Heart right ventricle (tissue), 16 donors: ENCODE data around the gene CYP2J2. TPM values are rescaled to one million over a fixed set of nuclear protein-coding genes. Genes with fewer than 3 reads are reported as not detected.
A peak's percentile ranks its signal among the peaks of the same experiment; 100 is the strongest.

Experiments used
- ATAC-seq, 8 donors: fragments of 200-7000 bp; cut with Tn5 transposase; one replicate each; pipeline ENCODE4 v1.9.1; 2020; ENCODE audit warnings: mild to moderate bottlenecking in 8 of 8, moderate library complexity in 8 of 8, moderate number of reproducible peaks in 1 of 8
- DNase-seq, 2 donors: peaks; one replicate each; pipeline ENCODE4 v3.0.0-alpha.2; 2020
- H3K27ac ChIP-seq, 10 donors: fragments of 200-600 bp; sonication (generic) in 2 of 10; one replicate each; pipeline versions ENCODE4 v1.5.0 to v1.8.0; 2020 to 2022; ENCODE audit warnings: mild to moderate bottlenecking in 3 of 10
- H3K27me3 ChIP-seq, 7 donors: fragments of 200-600 bp; one replicate each; pipeline ENCODE4 v1.8.0; 2021 to 2022; ENCODE audit warnings: mild to moderate bottlenecking in 2 of 7
- H3K36me3 ChIP-seq, 9 donors: fragments of 200-600 bp; sonication (generic) in 1 of 9; one replicate each; pipeline versions ENCODE4 v1.5.0 to v1.8.0; 2020 to 2022; ENCODE audit warnings: mild to moderate bottlenecking in 2 of 9
- H3K4me1 ChIP-seq, 9 donors: fragments of 200-600 bp; sonication (generic) in 1 of 9; one replicate each; pipeline versions ENCODE4 v1.5.0 to v1.8.0; 2020 to 2022; ENCODE audit warnings: mild to moderate bottlenecking in 4 of 9
- H3K4me3 ChIP-seq, 10 donors: fragments of 200-600 bp; sonication (generic) in 2 of 10; one replicate each; pipeline versions ENCODE4 v1.5.0 to v1.8.0; 2020 to 2022; ENCODE audit warnings: mild to moderate bottlenecking in 7 of 10, moderate library complexity in 2 of 10
- H3K9me3 ChIP-seq, 11 donors: fragments of 200-600 bp in 10 of 11; sonication (generic) in 2 of 11; one replicate each; pipeline versions ENCODE4 v1.5.0 to v1.8.0; 2013 to 2022; ENCODE audit warnings: mild to moderate bottlenecking in 2 of 11, control low read depth in 1 of 11, moderate library complexity in 1 of 11
- CTCF ChIP-seq, 9 donors: fragments of 200-600 bp; sonication (generic) in 2 of 9; IDR thresholded peaks; one replicate each; pipeline versions ENCODE4 v1.5.0 to v1.8.0; 2021 to 2022; ENCODE audit warnings: antibody characterized with exemption in 9 of 9, mild to moderate bottlenecking in 5 of 9, moderate library complexity in 1 of 9
- WGBS, 2 donors: extraction: QIAGEN DNeasy Blood & Tissue Kit; methylation state at CpG; one replicate each; pipeline ENCODE4 v1.1.7; 2013; ENCODE audit warnings: inconsistent platforms in 1 of 2; 5-methylcytosine and 5-hydroxymethylcytosine counted together
- intact Hi-C, 10 donors: fragments of 100-400 bp; cut with DNase I; formaldehyde crosslinking; loops; one replicate each; pipeline versions ENCODE4 v1.11.1 to v1.14.2; 2022
- polyA plus RNA-seq, 2 donors: library from polyadenylated mRNA; stranded (reverse); fragments of 200-250 nt; gene quantifications; one replicate each; pipeline ENCODE4 v1.2.3, GENCODE V29; 2013
- total RNA-seq, 10 donors: library from RNA; stranded (reverse); fragmentation: NEBNext Ultra II Directional in 3 of 10; extraction: Animal tissue kit (Norgen Biotek cat#: 25700) in 3 of 10; gene quantifications; one replicate each; pipeline versions ENCODE4 v1.2.1 to v1.2.4, GENCODE V29; 2021 to 2023
- donor health status: Arrhythmogenic right ventricular cardiomyopathy.
- donor health status: ischemic (EF 13 %, LVEDD 7.1; RV severe dilation, severe dysfunction).
- donor health status: healthy with polysubstance abuse.
- donor health status: DM: no; HTN: yes; CAD: no.
- donor health status: DM: no; HTN: no; CAD: no.
- donor health status: ischemic (EF 25% LVEDD 6.9; RV normal size, moderate dysfunction).
- donor health status: ischemic (EF 25% LVEDD 5.7; RV mildly dilated, moderate dysfunction).
- donor health status: healthy.
- donor health status: DM: yes; HTN: yes; CAD: no.
- donor health status: Ischemic cardiomyopathy.
- donor health status: ischemic (EF 35%, LVEDD 5.7; RV mildly dilated, moderate dysfunction).
- donor health status: nonischemic (EF 11% LVEDD 7.7; RV severe dilation, severe dysfunction).
- donor health status: DM: yes; HTN: yes; CAD: no.
- donor health status: PGD.
- donor health status: ischemic (EF 29% LVEDD 5.4; RV normal size, mild dysfunction).
- donor health status: nonischemic (EF 23%, LVEDD 6.1; RV moderate dilation, normal function).

CYP2J2 gene
- total and polyA plus RNA-seq, 12 donors, result 24.0 to 212 (median 130) TPM

DNA sequence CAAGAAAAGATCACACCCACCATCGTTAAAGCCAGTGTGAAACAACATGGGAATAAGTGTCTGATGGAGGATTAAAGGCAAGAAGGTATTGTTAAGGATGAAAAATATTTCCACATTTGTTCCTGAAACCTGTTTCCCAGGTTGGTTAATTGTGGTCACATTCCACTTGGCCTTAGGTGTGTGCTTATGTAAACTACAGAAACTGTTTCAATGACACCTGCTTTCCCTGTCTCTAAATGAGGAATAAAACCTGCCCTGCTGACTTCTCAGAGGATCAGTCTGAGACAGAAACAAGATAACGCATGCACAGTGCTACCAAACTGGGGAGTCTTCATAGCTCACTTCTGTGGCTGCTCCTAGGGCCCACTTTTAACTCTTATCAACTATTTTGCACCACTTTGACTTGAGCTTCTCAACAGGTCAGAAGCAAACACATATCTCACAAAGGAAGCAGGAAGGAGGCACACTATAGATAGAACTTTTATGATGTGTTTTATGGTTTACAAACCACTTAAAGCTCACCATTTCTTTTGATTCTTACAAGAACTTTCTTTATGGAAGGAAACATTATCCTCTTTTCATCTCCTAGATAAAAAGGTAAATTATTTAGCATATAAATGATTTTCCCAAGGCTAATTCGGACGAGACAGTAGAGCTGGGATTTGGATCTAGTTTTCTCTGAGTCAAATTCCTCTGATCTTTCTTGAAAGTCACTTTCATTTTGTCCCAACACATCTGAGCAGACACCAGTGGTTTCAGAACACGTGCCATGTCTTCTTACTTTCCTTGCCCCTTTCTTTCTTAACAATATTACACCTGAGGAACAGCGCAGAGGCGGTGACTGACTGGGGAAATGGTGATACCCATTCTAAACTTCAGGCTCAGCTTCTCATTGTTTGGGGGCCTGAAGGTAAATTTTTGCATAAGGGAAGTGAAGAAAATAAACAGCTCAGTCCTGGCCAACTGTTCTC lies 33.4 kb downstream of the CYP2J2 start:
- Histone ChIP-seq H3K4me3 (no peak overlapping the region), H3K27ac (no peak overlapping the region), H3K4me1 (peaks cover 0 to 17% (median 8%) of the 10 kb centered on the region in 9 donors), H3K36me3 (peaks cover 0 to 22% (median 0%) of the 10 kb centered on the region in 9 donors), H3K27me3 (no peaks in the 10 kb centered on the region), H3K9me3 (no peaks in the 10 kb centered on the region)
- intact Hi-C loops, result no loop called here
- no peak for TF ChIP-seq CTCF (IDR thresholded peaks at IDR 0.05)
- WGBS, 2 donors, result 83 to 91% methylated on average over 7 of the region's 7 CpGs
- no peak for ATAC-seq
- DNase-seq, result no peak

GRCh38 chr1:59885160-59885832 lies 41.3 kb downstream of the CYP2J2 start:
- Histone ChIP-seq H3K27ac (no peak overlapping the region), H3K9me3 (no peaks in the 10 kb centered on the region), H3K4me3 (no peak overlapping the region), H3K27me3 (no peaks in the 10 kb centered on the region), H3K36me3 (no peaks in the 10 kb centered on the region), H3K4me1 (peaks cover 0 to 10% (median 0%) of the 10 kb centered on the region in 9 donors)
- DNase-seq (no peak), ATAC-seq (peak in 1 of 8 donors; percentile 28)
- TF ChIP-seq CTCF (IDR thresholded peaks at IDR 0.05), result no peak
- whole genome bisulfite sequencing, 2 donors, result 34 to 43% methylated on average over 3 of the region's 3 CpGs
- intact Hi-C loops, result no loop called here

GRCh38 chr1:59880735-59881134 lies 45.8 kb downstream of the CYP2J2 start:
- Histone ChIP-seq H3K4me3 (no peak overlapping the region), H3K9me3 (peaks cover 0 to 23% (median 7%) of the 10 kb centered on the region in 11 donors), H3K27ac (no peak overlapping the region), H3K4me1 (peaks cover 0 to 17% (median 0%) of the 10 kb centered on the region in 9 donors), H3K36me3 (no peaks in the 10 kb centered on the region), H3K27me3 (no peaks in the 10 kb centered on the region)
- TF ChIP-seq CTCF (IDR thresholded peaks at IDR 0.05), result no peak
- intact Hi-C loops, result loop anchor here in 2 of 10 donors (2.0 to 5.0 kb wide), 2 partner anchors 66 to 67 kb away; no protein-coding TSS in a partner anchor
- DNase-seq (peak in 1 of 2 donors; percentile 40), ATAC-seq (peak in 1 of 8 donors; percentile 53)
- WGBS, 2 donors, result 82 to 90% methylated on average over 2 of the region's 2 CpGs

DNA sequence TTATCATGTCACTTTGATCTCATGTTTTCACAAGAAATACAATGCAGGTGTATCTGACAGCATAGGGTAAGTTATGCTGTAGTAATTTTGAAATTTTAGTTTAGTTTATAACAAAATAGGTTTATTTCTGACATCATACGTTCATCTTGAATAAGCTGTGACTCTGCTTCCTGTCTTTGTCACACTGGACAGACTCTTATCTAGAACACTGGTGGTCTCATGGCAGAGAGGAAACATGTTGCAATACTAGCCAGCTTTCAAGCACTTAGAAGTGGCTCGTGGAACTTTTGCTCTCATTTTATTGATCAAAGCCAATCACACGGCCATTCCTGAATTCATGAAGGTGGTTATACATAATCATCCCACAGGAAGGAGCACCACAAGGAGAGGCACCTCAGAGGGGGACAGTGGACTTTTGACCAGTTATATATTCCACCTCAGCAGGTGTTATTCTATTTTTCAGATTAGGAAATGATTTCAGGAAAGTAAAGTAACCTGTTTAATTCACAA lies 46.5 kb downstream of the CYP2J2 start:
- no peak for TF ChIP-seq CTCF (IDR thresholded peaks at IDR 0.05)
- peak in 1 of 8 donors; percentile 29 for ATAC-seq
- 31 to 39% methylated on average over 3 of the region's 3 CpGs for WGBS, 2 donors
- no peak for DNase-seq
- H3K9me3 ChIP-seq, result peaks cover 0 to 23% (median 7%) of the 10 kb centered on the region in 11 donors
- H3K36me3 ChIP-seq, result no peaks in the 10 kb centered on the region
- intact Hi-C loops, result loop anchor here (1.0 to 5.0 kb wide), 4 partner anchors 67 to 69 kb away; no protein-coding TSS in a partner anchor
- peaks cover 0 to 11% (median 0%) of the 10 kb centered on the region in 9 donors for H3K4me1 ChIP-seq
- H3K27me3 ChIP-seq, result no peaks in the 10 kb centered on the region
- H3K4me3 ChIP-seq, result no peak overlapping the region
- no peak overlapping the region for H3K27ac ChIP-seq
